ENCODE results near the gene ZNF324.
"Not testable (repeated sequence)": the region's sequence is repeated elsewhere in the genome, so short reads cannot be mapped to it uniquely, and the experiment has no call there.

The ZNF324 gene

DNA sequence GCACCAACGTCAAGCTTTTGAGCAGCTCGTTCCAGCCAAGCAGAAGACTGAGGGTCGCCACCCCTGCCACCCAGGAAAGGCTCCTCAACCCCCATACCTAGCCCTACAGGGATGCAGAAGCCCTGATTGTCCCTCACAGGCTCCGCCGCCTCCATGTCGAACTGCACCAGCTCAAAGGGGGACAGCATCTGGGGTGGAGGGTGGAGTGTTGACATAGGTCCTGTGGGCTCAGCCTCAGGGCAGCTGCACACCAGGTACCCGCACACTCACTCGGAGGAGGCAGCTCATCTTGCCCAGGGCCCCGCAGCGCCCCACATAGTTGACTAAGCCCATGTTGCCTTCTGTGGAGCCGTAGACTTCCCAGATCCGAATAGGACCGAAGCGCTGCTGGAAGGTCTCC, 33.4 kb downstream of the ZNF324 start:
- TF ChIP-seq, protein P1, sequence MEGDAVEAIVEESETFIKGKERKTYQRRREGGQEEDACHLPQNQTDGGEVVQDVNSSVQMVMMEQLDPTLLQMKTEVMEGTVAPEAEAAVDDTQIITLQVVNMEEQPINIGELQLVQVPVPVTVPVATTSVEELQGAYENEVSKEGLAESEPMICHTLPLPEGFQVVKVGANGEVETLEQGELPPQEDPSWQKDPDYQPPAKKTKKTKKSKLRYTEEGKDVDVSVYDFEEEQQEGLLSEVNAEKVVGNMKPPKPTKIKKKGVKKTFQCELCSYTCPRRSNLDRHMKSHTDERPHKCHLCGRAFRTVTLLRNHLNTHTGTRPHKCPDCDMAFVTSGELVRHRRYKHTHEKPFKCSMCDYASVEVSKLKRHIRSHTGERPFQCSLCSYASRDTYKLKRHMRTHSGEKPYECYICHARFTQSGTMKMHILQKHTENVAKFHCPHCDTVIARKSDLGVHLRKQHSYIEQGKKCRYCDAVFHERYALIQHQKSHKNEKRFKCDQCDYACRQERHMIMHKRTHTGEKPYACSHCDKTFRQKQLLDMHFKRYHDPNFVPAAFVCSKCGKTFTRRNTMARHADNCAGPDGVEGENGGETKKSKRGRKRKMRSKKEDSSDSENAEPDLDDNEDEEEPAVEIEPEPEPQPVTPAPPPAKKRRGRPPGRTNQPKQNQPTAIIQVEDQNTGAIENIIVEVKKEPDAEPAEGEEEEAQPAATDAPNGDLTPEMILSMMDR (conservative IDR thresholded peaks at IDR 0.05; ENCODE audit: control insufficient read depth, insufficient read depth, low read depth, low read length), result no peak
- peak overlapping the region; percentile 50 for H3K4me3 ChIP-seq (ENCODE audit: control insufficient read depth, low read depth, low read length)
- no peak for DNase-seq (ENCODE audit: low read depth)

DNA sequence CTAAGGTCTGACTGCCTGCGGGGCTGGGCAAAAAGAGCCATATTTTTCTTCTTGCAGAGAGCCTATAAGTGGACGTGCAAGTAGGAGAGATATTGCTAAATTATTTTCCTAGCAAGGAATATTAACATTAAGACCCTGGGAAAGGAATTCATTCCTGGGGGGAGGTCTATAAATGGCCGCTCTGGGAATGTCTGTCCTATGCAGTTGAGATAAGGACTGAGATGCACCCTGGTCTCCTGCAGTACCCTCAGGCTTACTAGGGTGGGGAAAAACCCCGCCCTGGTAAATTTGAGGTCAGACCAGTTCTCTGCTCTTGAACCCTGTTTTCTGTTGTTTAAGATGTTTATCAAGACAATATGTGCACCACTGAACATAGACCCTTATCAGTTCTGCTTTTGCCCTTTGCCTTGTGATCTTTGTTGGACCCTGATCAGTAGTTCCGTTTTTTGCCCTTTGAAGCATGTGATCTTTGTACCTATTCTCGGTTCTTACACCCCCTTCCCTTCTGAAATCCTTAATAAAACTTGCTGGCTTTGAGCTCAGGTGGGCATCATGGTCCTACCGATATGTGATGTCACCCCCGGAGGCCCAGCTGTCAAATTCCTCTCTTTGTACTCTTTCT, 40.8 kb downstream of the ZNF324 start:
- not testable (repeated sequence) for H3K4me3 ChIP-seq (ENCODE audit: control insufficient read depth, low read depth, low read length); DNase-seq (ENCODE audit: low read depth)

DNA sequence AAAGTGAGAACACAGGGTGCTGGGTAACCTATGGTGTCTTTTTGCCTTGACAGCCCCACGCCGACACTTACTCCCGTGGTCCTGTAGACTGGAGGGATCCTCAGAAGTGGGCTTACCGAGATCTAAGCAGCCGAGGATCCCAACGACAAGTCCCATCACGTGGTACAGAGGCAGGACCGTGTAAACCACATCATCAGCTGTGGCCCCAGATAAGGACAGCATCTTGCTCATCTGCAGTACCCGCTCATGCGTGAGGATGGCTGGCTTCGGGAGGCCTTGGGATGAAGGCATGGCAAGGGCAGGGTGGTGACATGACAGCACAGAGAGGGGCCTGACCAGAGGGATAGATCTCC, 42.8 kb downstream of the ZNF324 start:
- H3K4me3 ChIP-seq (ENCODE audit: control insufficient read depth, low read depth, low read length), result no peak overlapping the region
- TF ChIP-seq, protein P1 (conservative IDR thresholded peaks at IDR 0.05; ENCODE audit: control insufficient read depth, insufficient read depth, low read depth, low read length), result no peak
- no peak for DNase-seq (ENCODE audit: low read depth)

DNA sequence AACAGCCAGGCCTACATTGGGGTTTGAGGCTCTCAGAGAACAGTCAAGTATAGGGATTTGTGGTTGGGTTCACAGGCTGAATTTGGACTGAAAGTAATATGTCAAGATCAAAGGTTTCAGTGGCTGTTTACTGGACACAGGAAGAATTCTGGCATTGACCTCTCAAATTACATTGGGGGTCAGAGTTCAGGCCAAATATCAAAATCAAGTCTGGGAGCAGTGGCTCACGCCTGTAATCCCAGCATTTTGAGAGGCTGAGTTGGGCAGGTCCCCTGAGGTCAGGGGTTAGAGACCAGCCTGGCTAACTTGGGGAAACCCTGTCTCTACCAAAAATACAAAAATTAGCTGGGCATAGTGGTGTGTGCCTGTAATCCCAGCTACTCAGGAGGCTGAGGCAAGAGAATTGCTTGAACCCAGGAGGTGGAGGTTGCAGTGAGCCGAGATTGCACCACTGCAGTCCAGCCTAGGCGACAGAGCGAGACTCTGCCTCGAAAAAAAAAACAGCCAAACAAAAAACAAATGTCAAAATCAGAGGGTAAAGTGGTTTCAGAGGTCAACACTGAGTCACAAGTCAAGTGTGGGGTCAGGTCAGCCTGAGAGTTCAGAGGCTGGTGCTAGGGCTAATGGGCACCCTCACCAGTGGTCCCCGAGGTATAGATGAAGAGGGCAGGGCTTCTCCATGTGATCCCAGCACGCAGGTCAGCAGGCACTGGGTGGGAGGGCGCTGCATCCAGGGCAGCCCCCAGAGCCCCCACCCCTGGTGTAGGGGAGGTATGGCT, 43.4 kb downstream of the ZNF324 start:
- no peak for DNase-seq (ENCODE audit: low read depth)
- no peak overlapping the region for H3K4me3 ChIP-seq (ENCODE audit: control insufficient read depth, low read depth, low read length)
- TF ChIP-seq, protein P1 (conservative IDR thresholded peaks at IDR 0.05; ENCODE audit: control insufficient read depth, insufficient read depth, low read depth, low read length), result no peak

DNA sequence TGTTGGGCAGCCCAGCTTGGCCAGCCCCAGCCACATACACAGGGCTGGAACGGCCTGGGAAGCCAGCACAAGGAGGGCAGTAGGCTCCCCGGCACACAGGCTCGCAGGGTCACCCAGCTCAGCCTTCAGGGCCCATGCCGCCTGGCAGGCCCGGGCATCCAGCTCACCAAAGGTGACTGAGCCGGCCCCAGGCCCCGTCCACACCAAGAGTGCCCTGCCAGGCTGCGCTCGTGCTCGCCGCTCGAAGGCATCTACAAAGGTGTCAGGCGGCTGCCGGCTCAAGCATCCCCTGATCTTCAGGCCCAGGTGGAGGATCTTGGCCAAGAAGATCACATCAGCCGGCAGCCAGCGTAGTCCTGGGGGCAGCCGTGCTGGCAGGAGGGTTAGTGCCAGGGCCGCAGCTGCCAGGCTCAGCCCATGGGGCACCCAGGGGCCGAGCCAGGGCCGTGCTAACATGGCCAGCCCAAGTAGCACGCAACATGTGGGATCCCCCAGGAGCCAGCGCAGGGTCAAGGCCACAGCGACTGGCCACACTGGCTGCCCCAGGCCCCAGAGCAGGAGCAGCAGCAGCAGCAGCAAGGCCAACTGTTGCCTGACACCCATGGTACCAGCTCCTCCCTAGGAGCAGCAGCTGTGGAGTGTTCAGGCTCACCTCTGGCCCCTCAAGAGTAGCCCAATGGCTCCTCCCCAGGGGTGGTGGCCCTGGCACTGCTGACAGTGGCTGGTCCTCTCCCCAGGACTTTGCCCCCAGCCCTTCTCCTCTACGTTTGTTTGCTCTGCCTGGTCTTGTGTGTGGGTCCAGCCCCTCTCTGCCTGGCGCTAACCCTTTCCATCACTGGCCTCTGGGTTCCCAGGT, 44.7 kb downstream of the ZNF324 start, which contains the start of gene SLC27A5:
SLC27A5 (minus strand) TSS at position 640 of the 856 bp plus-strand sequence; CDS start at position 603, 37 bp downstream.
- TF ChIP-seq, protein P1 (conservative IDR thresholded peaks at IDR 0.05; ENCODE audit: control insufficient read depth, insufficient read depth, low read depth, low read length), result no peak
- no peak for DNase-seq (ENCODE audit: low read depth)
- H3K4me3 ChIP-seq (ENCODE audit: control insufficient read depth, low read depth, low read length), result no peak within 1 kb of the TSS

DNA sequence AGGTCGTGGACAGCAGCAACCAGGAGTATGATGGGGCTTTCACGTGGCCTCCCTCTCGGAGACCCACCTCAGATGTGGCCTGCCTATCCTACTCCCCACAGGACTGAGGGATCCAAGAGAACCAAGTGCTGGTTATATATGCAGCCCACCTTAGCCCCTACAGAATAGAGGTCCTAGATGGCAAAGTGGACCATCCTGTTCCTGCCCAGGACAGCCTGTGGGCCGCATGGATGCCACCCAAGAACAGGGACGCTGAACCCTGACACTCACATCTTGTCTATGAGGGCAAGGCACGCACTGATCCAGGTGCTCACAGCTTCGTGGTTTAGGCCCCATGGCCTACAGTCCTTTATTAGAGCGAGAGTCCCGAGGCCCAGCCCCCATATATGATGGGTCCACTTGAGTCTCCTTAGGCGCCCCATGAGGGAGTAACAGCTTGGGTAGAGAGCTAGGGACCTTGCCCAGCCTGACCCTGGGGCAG, 46.4 kb downstream of the ZNF324 start:
- DNase-seq (ENCODE audit: low read depth), result no peak
- no peak overlapping the region for H3K4me3 ChIP-seq (ENCODE audit: control insufficient read depth, low read depth, low read length)
- TF ChIP-seq, protein P1 (conservative IDR thresholded peaks at IDR 0.05; ENCODE audit: control insufficient read depth, insufficient read depth, low read depth, low read length), result no peak

Measured in fibroblast of mammary gland (primary cell).